Astrocyte (in vitro differentiated cells and primary cell): ENCODE results near the gene KIF3C.

Experiments
- CTCF ChIP-seq: IDR thresholded peaks from 2 replicates; pipeline ENCODE4 v1.5.1; 2011; ENCODE audit warnings: low read depth, mild to moderate bottlenecking, inconsistent platforms, low read length, moderate library complexity; ENCODE audit not compliant: insufficient read depth
- EZH2 ChIP-seq: IDR thresholded peaks from 2 replicates; pipeline ENCODE4 v1.6.1; 2012; ENCODE audit warnings: mild to moderate bottlenecking, low read length, inconsistent platforms; ENCODE audit not compliant: insufficient read depth

- no peak for TF ChIP-seq CTCF
- TF ChIP-seq EZH2: no peak
Observed at GRCh38 chr2:26024260-26024659, 42.0 kb upstream of the KIF3C start.
